GM19238 (cell line): Measurements from ENCODE around the gene MMP23B.
A peak's percentile ranks its signal among the peaks of the same experiment; 100 is the strongest.

ENCODE experiments used
- DNase-seq: peaks from one replicate; pipeline ENCODE4 v3.0.0; 2011; ENCODE audit warnings: low spot score; ENCODE audit not compliant: insufficient read length

The MMP23B gene

DNA sequence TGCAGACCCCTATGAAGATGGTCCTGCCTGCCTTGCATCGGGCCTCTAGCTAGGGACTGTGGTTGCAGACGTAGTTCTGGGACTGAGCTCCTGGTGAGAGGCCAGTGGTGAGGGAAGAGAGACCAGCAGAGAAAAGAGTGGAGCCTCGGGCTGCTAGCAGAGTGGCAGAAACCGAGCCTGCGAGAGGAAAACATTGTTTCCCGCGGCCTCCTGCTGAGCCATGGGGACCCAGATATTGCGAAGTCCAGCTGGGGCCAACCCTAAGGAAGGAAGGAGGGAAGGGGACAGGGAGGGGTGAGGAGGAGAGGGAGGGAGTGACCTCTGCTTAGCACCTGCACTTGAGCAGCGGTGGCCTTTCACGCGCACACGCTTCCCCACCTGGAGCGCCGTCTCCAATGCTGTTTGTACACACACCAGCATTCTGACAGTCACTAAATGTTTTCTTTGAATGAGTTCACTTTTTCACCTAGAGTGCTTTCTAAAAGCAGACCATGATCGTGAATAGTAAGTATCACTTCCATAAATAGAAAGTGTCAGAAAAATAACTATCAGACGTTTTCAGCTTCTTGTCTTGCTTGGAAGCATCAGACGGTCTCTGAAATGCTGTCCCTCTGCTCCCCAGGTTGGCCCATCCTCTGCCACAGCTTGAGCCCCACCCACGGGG, 29.5 kb upstream of the MMP23B start:
- DNase-seq: no peak

DNA sequence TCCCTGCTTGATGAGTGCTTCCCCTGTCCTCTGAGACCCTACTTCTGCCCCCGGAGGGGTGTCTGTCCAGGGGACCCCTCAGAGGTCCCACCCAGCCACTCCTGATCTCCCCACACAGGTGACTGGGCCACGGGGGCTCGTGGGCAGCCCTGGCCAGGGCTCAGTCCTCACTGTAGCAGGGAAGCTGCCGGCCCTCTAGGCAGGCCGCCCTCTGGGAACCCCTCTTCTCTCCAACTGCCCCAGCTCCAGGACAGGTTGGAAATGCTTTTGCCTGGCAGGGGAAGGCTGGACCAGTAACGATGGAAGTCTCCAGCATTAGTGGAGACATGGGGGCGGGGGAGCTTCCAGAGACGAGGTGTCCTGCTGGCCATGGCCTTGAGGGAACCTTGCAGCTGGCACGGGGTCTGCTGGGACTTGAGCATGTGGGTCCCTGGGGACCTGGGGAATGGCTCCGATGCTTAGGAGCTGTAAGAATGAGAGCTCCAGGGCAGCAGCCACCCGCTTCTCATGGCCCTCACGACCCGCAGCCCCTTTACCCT, 28.9 kb upstream of the MMP23B start:
- no peak for DNase-seq

DNA sequence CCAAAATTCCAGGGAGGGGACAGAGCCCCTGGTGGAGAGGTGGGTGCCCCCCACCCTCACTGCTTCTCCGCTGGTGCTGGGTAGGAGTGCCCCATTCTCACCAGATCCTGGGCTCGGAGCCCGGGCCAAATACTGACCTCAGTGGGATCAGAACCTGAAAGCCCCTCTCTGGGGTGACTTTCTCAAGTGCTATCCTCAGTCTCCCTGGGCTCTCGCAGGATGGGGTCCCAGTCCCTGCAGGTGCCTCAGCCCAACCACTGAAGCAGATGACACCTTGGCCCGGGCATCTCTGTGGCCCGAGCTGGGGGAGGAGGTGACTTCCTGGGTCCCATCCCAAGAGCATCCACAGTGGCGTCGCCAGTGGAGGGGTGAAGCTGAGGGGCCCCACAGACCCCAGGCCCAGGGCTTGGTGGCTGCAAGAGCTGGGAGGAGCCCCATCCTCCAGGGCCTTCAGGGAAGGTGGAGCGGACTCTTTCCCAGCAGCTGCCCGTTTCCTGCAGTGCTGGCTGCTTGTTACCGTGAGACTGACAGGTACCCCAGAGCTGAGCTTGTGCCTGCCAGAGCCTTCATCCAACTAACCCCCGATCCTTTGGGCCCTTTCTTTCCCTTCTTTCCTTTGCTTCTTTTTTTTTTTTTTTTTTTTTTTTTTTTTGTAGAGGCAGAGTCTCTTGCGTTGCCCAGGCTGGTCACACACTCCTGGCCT, 28.2 kb upstream of the MMP23B start:
- no peak for DNase-seq

DNA sequence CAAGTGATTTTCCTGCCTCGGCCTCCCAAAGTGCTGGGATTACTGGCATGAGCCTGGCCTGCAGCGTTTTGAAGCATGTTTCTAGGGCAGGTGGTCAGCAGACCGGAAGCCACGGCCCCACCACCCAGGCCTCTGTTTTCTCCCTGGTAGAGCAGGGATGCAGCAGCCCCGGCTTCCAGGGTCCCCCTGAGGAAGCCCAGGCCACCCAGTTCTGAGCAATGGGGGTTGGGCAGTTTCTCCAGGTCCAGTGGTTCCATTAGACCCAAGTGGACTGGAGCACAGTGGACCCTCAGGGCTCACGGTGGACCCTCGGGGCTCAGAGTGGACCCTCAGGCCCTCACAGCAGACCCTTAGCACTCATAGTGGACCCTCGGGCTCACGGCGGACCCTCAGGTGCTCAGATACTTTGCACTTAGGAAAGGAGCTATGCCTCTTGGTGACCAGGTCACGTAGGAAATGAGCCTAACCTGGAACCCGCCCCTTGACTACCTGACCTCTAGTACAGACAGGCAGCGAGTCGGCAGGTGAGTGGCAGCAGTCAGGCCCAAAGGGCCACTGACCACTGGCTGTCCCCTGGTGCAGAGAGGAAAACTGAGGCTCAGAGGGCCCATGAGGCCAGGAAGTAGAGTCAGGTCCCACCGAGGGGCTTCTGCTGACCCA, 27.5 kb upstream of the MMP23B start:
- DNase-seq: no peak

DNA sequence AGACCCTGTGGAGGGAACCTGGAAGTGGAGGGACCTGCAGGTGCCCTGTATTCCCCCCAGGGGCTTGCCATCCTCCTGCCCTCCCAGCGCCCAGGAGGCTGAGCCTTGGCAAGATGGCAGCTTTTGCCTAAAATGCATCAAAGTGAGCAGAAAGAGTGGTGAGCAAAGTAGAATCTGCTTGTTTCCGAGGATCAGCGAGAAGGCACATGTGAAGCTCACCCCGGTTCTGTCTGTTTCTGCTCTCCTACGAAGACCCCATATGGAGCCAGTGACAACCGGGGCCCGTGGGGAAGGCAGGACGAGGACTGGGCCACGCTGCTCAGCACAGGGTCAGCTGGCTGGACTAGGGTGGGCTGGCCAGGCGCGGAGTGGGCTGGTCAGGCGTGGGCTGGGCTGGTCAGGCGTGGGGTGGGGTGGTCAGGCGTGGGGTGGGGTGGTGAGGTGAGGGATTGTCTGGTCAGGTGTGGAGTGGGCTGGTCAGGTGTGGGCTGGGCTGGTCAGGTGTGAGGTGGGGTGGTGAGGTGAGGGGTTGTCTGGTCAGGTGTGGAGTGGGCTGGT, 26.9 kb upstream of the MMP23B start:
- no peak for DNase-seq

DNA sequence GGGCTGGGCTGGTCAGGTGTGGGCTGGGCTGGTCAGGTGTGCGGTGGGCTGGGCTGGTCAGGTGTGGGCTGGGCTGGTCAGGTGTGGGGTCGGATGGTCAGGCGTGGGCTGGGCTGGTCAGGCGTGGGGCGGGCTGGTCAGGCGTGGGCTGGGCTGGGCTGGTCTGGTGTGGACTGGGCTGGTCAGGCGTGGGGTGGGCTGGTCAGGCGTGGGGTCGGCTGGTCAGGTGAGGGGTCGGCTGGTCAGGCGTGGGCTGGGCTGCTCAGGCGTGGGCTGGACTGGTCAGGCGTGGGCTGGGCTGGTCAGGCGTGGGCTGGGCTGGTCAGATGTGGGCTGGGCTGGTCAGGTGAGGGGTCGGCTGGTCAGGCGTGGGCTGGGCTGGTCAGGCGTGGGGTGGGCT, 26.2 kb upstream of the MMP23B start:
- DNase-seq: no peak

DNA sequence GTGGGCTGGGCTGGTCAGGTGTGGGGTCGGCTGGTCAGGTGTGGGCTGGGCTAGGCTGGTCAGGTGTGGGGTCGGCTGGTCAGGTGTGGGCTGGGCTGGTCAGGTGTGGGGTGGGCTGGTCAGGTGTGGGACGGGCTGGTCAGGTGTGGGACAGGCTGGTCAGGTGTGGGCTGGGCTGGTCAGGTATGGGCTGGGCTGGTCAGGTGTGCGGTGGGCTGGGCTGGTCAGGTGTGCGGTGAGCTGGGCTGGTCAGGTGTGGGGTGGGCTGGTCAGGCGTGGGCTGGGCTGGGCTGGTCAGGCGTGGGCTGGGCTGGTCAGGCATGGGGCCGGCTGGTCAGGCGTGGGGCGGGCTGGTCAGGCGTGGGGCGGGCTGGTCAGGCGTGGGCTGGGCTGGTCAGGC, 25.7 kb upstream of the MMP23B start:
- no peak for DNase-seq

DNA sequence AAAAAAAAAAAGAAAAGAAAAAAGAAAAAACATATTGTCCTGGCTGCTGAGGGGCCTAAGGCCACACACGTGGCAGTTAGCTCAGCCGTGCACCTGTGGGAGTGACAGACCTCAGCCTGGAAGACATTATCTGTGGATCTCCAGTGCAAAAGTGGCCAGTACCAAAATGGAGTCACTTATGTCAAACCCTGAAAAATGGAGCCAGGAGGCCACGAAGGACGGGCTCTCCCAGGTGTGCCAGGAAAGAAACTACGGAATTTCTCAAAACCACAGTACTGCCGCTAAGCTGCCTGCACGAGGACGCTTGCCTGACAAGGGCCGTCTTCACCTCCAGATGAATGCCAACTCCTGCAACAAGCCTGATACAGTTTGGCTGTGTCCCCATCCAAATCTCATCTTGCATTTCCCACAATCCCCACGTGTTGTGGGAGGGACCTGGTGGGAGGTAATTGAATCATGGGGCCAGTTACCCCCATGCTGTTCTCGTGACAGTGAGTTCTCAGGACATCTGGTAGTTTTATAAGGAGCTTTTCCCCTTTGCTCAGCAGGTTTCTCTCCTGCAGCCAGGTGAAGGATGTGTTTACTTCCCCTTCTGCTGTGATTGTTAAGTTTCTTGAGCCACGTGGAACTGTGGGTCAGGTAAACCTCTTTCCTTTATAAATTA, 22.0 kb upstream of the MMP23B start:
- no peak for DNase-seq

DNA sequence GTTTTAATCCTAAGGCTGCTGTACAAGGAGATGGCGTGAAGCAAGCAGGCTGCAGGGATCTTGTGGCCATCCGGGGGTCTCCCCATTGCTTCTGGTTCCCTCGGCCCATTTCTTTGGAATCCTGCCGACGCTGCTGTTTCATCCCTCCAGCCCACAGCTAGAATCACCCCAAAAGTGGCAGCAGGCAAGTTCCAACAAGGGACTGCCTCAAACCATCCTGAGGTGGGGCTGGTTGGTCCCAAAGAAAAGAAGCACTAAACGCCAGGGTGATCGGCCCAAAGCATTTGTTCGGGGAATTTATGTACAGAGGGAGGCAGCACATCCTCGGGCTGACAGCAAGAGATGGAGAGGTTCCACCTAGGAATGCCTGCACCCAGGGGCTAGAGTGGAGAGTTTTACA, 21.2 kb upstream of the MMP23B start:
- no peak for DNase-seq

DNA sequence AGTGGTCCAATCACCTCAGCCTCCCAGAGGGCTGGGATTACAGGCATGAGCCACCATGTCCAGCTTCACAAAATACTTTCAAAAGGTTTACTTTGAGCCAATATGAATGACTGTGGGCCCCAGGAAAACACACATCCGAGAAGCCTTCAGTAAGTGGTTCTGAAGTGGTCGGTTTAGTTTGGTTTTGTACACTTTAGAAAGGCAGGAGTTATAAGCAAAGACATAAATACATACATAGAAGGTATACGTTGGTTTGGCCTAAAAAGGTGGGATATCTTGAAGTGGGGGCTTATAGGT, 19.9 kb upstream of the MMP23B start:
- DNase-seq: no peak

DNA sequence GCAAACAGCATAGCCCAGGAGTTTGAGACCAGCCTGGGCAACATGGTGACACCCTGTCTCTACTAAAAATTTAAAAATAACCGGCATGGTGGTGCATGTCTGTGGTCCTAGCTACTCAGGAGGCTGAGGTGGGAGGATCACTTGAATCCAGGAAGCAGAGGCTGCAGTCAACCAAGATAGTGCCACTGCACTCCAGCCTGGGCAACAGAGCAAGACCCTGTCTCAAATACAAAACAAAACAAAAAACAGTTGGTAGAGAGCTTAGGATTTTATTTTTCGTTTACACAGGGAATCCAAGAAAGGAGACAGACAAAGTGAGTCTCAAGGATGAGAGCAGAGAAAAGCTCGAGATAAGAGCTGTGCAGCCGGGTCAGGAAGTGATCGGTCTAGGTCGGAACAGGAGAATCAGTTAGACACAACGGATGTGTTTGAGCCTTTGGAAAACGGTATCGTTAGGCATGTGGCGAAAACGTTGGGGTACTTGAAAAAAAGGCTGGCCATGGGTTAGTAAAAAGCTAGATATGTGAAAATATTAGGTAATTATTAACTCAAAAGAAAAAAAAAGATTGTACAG, 18.4 kb upstream of the MMP23B start:
- no peak for DNase-seq

DNA sequence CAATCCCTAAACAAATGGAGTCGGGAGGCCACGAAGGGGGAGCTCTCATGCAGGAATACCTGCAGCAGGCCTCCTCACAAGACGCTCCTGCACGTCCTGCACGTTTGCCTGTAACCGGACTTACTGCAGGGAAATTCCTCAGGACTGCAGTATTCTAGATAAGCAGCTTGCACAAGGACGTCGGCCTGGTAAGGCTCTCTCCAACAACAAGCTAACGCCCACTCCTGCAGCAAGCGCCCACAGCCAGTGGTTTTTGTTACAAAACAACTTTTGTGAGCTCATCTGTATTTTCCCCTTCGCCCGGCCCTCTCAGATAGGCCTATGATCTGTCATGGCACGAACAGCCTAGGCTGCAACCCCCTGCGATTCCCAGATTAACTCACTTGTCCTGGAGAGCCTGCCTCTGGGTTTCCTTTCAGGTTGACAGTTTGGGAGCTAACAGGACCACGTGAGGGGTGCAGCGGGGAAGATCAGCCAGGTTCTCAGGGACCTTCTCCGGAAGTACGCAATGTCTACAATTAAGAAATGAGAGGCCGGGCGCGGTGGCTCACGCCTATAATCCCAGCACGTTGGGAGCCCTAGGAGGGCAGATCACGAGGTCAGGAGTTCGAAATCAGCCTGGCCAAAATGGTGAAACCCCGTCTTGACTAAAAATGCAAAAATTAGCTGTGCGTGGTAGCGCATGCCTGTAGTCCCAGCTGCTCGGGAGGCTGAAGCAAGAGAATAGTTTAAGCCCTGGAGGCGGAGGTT, 17.6 kb upstream of the MMP23B start:
- no peak for DNase-seq

DNA sequence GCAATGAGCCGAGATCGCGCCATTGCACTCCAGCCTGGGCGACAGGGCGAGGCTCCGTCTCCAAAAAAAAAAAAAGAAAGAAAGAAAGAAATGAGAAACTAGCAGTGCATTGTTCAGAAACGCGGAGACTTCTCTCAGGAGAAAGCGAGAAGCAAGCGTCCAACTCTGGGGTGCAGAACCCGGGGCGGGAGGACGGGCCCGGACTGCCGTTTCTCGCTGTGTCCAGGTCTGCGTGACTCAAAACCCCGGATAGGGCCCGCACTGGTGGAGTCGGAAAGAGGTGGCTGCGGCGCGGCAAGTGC, 17.1 kb upstream of the MMP23B start:
- no peak for DNase-seq

DNA sequence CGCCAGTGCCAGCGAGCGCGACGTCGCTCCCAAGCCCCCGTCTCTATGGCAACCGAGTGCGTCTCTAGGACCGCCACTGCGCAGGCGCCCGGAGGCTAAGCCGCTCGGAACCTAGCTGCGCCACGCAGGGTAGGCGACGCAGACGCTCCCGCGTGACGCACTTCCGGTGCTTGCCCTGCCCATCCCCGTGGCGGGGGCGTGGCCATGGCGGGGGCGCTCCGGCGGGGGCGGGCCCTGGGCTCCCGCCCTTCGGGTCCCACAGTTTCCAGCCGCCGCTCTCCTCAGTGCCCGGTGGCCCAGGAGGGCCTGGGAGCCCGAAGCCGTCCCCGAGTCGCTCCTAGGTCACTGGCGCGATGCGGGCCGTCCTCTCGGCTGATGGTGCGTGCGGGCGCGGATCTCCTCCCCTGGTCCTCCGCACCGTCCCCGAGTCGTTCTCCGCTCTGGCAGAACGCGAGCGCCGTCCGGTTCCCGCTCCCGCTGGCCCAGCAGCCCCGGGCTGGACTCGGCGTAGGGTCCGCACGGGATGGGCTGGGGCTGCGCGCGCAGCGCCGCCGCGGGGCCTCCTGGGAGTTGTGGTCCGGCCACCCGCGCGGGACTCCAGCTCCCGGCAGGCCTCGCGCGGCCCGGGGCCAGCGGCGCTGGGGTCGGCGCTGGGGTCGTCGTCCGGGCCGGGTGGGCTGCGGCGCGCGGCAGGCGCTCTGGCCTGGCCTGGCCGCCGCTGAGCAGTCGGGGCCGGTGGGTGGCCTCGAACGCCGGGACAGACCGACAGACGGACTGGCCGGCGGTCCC, 16.5 kb upstream of the MMP23B start, which contains the start of gene MIB2:
TSS of gene MIB2 (plus strand) at position 245 of the 789 bp plus-strand sequence. CDS start 7,953 bp downstream, outside the sequence.
- DNase-seq: peak; percentile 100

DNA sequence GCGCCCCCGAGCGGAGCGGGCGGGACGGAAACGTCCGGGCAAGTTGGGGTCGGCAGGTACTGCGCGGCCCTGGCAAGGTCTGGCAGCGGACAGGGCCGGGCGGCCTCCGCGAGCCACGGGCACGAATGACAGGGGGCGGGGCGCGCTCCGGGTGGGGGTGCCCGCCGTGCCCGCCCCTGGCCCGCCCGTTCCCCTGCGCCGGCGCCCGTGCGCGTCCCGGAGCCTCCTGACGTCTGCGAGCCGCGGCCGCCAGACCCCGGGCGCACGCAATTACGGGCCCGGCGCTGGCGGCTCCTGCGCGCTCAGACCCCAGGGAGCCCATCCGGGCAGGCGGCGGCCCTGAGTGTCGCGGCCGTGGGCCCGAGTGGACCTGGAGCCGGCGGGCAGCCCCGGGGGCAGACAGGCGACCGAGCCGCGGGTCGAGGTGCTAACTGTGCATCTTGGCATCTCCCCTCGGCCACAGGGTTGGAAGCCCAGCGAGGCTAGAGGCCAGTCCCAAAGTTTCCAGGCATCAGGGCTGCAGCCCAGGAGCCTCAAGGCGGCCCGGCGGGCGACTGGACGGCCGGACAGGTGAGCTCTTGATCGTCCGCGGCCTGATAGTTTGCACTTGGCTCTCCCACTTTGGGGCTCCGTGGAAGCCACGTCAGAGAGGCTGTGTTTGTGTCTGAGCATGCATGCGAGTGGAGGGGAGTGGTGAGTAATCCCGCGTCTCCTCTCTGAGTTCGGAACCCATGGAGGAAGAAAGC, 15.8 kb upstream of the MMP23B start:
- DNase-seq: peak; percentile 70

DNA sequence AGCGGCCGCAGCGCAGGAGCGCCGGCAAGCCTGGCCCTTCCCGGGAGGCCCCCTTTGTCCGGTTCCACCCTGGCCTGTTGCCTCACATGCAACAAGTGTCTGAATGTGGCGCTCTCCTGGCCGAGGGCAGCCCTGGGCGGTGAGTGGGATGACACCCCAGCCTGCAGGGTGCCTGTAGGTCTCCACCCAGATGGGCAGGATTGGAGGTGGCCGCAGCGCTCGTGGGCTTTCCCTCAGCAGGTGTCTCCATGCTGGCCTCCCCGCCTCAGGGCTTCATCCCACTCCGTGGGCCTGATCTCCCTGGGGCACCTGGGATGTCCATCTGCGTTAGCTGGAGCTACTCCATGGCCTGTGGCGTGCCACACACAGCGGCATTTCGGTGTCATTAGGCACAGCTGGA, 15.1 kb upstream of the MMP23B start:
- DNase-seq: no peak

DNA sequence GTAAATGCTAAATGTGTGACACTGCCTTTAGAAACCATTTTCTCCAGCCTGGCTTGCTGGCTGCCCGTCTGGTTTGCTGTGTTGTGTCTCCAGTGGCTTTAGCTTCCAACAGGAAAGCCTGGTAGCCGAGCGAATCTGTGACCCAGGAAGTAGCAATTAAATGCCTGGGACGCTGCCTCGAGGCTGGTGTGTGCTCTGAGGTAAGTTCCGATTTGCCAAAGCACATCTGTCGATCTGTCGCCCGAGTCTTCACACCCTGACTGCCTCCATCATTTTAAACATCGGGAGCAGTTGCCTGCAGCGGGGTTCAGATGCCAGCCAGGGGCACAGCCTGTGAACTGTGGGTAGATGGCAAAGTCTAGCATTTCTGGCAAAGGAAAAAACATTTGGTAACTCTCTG, 14.5 kb upstream of the MMP23B start:
- no peak for DNase-seq

DNA sequence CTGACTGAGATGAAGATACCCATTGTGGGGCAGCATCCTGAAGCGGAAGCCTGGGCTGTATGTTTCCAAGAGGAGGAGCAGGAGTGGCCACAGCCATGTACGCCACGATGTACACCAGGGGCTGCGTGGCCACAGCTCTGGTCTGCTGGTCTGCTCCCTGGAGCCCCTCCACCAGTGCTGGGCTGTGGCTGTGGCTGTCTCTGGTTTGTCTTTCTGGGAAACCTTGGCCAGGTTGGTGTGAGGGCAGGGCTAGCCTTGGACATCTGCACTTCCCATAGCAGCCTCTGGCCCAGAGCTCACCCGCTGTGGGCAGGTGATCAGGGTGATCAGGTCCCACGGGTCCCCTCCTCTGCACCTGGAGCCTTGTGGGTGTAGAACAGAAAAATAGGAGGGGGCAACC, 14.0 kb upstream of the MMP23B start:
- DNase-seq: no peak

DNA sequence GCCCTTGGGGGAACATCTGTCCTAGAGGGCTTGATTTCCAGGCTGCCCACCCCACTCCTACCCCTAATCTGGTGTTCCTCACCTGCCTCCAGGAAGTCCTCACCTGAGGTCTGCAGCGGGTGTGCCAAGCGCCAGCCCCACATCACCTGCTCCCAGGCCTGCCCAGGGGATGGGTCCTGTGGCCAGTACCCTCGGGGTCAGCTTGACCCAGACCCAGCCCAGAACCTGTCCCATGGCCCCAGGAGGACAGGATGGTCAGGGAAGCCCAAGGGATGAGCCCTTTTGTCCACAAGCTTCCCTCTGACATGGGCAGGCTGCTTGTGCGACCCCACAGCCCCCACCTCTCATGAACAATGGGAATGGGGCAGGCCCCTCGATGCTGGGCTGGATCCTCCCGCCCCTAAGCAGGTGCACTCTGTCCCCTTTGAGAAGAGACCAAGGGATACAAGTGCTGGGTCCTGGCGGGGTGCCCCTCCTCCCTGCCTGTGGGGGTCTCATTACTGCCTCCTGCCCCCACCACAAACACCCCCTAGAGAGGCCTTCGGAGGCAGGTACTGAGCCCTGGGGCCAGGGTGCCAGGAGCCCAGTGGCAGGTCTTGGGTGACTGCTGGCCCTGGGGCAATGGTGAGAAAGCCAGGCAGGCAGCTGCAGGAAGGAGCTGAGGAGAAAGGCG, 13.4 kb upstream of the MMP23B start:
- no peak for DNase-seq
